Measurements from ENCODE around the gene THOP1. TPM values are rescaled to one million over a fixed set of nuclear protein-coding genes. Genes with fewer than 3 reads are reported as not detected.
A peak's percentile ranks its signal among the peaks of the same experiment; 100 is the strongest.
"Not testable (repeated sequence)": the region's sequence is repeated elsewhere in the genome, so short reads cannot be mapped to it uniquely, and the experiment has no call there.

THOP1 gene
- polyA plus RNA-seq, 3 donors: 13.4 to 17.6 (median 14.6) TPM

- whole genome bisulfite sequencing (ENCODE audit: insufficient coverage): 88% methylated on average over 9 of the region's 16 CpGs
- Mint-ChIP-seq H3K4me1 (peaks cover 9% of the 10 kb centered on the region), H3K27ac (peak overlapping the region in 1 of 7 donors; percentile 40), H3K36me3 (peaks cover 2 to 19% of the 10 kb centered on the region in 2 donors), H3K9me3 (peaks cover 0 to 7% (median 0%) of the 10 kb centered on the region in 7 donors), H3K27me3 (ENCODE audit: low read depth in 3 of 3) (peaks cover 0 to 2% (median 2%) of the 10 kb centered on the region in 3 donors), H3K4me3 (no peak overlapping the region)
- H3K4me2 ChIP-seq (replicated peaks; ENCODE audit: extremely low read depth, low read length, poor library complexity, severe bottlenecking): no peak overlapping the region
- H3K27ac ChIP-seq (ENCODE audit: low read depth in 1 of 2, low read length in 2 of 2): no peak overlapping the region
- H3K79me2 ChIP-seq (ENCODE audit: insufficient read depth, low read length): no peaks in the 10 kb centered on the region
- H3K36me3 ChIP-seq (replicated peaks in 1 of 2; ENCODE audit: control insufficient read depth in 1 of 2, insufficient read depth in 2 of 2, low read length in 2 of 2): no peaks in the 10 kb centered on the region
- H3K4me3 ChIP-seq (replicated peaks in 1 of 3; ENCODE audit: low read depth in 2 of 3, low read length in 3 of 3): no peak overlapping the region
- H3K9ac ChIP-seq (ENCODE audit: insufficient read depth, low read length, poor library complexity, severe bottlenecking): no peak overlapping the region
- intact Hi-C loops (cut with micrococcal nuclease): loop anchor here in 1 of 2 donors (5.0 kb wide), 1 partner anchor 56 kb away; no protein-coding TSS in a partner anchor
- TF ChIP-seq CTCF (IDR thresholded peaks at IDR 0.05): no peak
- H3K27me3 ChIP-seq (ENCODE audit: control insufficient read depth in 2 of 2, insufficient read depth in 2 of 2, low read length in 2 of 2): no peaks in the 10 kb centered on the region
- no peak for DNase-seq
- H2AFZ ChIP-seq (ENCODE audit: insufficient read depth, low read depth, low read length, poor library complexity, severe bottlenecking): no peak overlapping the region
- peaks cover 5 to 6% of the 10 kb centered on the region in 2 donors for H3K4me1 ChIP-seq (ENCODE audit: control insufficient read depth in 1 of 2, insufficient read depth in 2 of 2, low read length in 2 of 2)
- no peaks in the 10 kb centered on the region for H4K20me1 ChIP-seq (ENCODE audit: insufficient read depth, low read length)
- no peaks in the 10 kb centered on the region for H3K9me3 ChIP-seq (replicated peaks in 1 of 2; ENCODE audit: control insufficient read depth in 1 of 2, insufficient read depth in 1 of 2, low read length in 2 of 2)
These were observed 31.3 kb downstream of the THOP1 start for GRCh38 chr19:2816641-2817040.

- not testable (repeated sequence) for H3K4me1 Mint-ChIP-seq; H3K4me3 ChIP-seq (replicated peaks in 1 of 3; ENCODE audit: low read depth in 2 of 3, low read length in 3 of 3); H2AFZ ChIP-seq (ENCODE audit: insufficient read depth, low read depth, low read length, poor library complexity, severe bottlenecking); H3K9me3 ChIP-seq (replicated peaks in 1 of 2; ENCODE audit: control insufficient read depth in 1 of 2, insufficient read depth in 1 of 2, low read length in 2 of 2); H3K4me3 Mint-ChIP-seq; H3K4me1 ChIP-seq (ENCODE audit: control insufficient read depth in 1 of 2, insufficient read depth in 2 of 2, low read length in 2 of 2); H4K20me1 ChIP-seq (ENCODE audit: insufficient read depth, low read length); H3K9me3 Mint-ChIP-seq; H3K27me3 Mint-ChIP-seq (ENCODE audit: low read depth in 3 of 3); H3K36me3 ChIP-seq (replicated peaks in 1 of 2; ENCODE audit: control insufficient read depth in 1 of 2, insufficient read depth in 2 of 2, low read length in 2 of 2); H3K79me2 ChIP-seq (ENCODE audit: insufficient read depth, low read length); H3K9ac ChIP-seq (ENCODE audit: insufficient read depth, low read length, poor library complexity, severe bottlenecking); H3K27ac ChIP-seq (ENCODE audit: low read depth in 1 of 2, low read length in 2 of 2); H3K4me2 ChIP-seq (replicated peaks; ENCODE audit: extremely low read depth, low read length, poor library complexity, severe bottlenecking); H3K27me3 ChIP-seq (ENCODE audit: control insufficient read depth in 2 of 2, insufficient read depth in 2 of 2, low read length in 2 of 2)
- peak in 1 of 3 donors; percentile 21 for DNase-seq
- Mint-ChIP-seq H3K36me3 (peaks cover 0 to 15% of the 10 kb centered on the region in 2 donors), H3K27ac (peak overlapping the region in 2 of 7 donors; percentile 40 to 77)
- intact Hi-C loops (cut with micrococcal nuclease): loop anchor here in 1 of 2 donors (5.0 kb wide), 1 partner anchor 55 kb away; no protein-coding TSS in a partner anchor
- WGBS (ENCODE audit: insufficient coverage): 83% methylated on average over 19 of the region's 22 CpGs
These were observed 32.0 kb downstream of the THOP1 start for GRCh38 chr19:2817237-2817829.
